CD4-positive, alpha-beta T cell treated with Interleukin-21 for 1 hour (primary cell): ENCODE data around the gene RNF43.
A peak's percentile ranks its signal among the peaks of the same experiment; 100 is the strongest.

ENCODE experiments used
- DNase-seq: peaks from one replicate; pipeline ENCODE4 v3.0.0-alpha.2; 2020

Gene RNF43

GRCh38 chr17:58417300-58418092 lies at the start of gene RNF43:
Gene RNF43 (minus strand): TSS chr17:58417534. CDS start chr17:58415577, 1,957 bp downstream.
- DNase-seq = peak; percentile 92

GRCh38 chr17:58455491-58455890 lies 38.2 kb upstream of the RNF43 start:
- no peak for DNase-seq

GRCh38 chr17:58452738-58453137 lies 35.4 kb upstream of the RNF43 start:
- no peak for DNase-seq

GRCh38 chr17:58447039-58447975 lies 30.0 kb upstream of the RNF43 start:
- peak; percentile 70 for DNase-seq

- DNase-seq = no peak
These were observed 28.8 kb upstream of the RNF43 start for GRCh38 chr17:58446086-58446485.

- no peak for DNase-seq
These were observed 19.5 kb upstream of the RNF43 start for GRCh38 chr17:58436805-58437239.

GRCh38 chr17:58436245-58436644 lies 18.9 kb upstream of the RNF43 start:
- no peak for DNase-seq

- DNase-seq = no peak
These were observed 15.7 kb upstream of the RNF43 start for GRCh38 chr17:58432806-58433573.

GRCh38 chr17:58427807-58428206 lies 10.5 kb upstream of the RNF43 start:
- DNase-seq = no peak

GRCh38 chr17:58421711-58422110 lies 4.4 kb upstream of the RNF43 start:
- DNase-seq = no peak

- DNase-seq = no peak
These were observed 3.5 kb upstream of the RNF43 start for GRCh38 chr17:58420827-58421226.

GRCh38 chr17:58416937-58417299 lies 416 bp downstream of the RNF43 start:
- no peak for DNase-seq

GRCh38 chr17:58416396-58416795 lies 938 bp downstream of the RNF43 start:
- no peak for DNase-seq

GRCh38 chr17:58415371-58416055 lies 1.8 kb downstream of the RNF43 start:
- DNase-seq = no peak

- DNase-seq = no peak
These were observed 2.7 kb downstream of the RNF43 start for GRCh38 chr17:58414596-58414997.

- DNase-seq = no peak
These were observed 3.6 kb downstream of the RNF43 start for GRCh38 chr17:58413684-58414083.

- no peak for DNase-seq
These were observed 4.3 kb downstream of the RNF43 start for GRCh38 chr17:58412961-58413586.

- no peak for DNase-seq
These were observed 5.2 kb downstream of the RNF43 start for GRCh38 chr17:58412064-58412703.

GRCh38 chr17:58411408-58411894 lies 5.9 kb downstream of the RNF43 start:
- DNase-seq = no peak

- DNase-seq = no peak
These were observed 6.5 kb downstream of the RNF43 start for GRCh38 chr17:58410714-58411407.

- no peak for DNase-seq
These were observed 7.9 kb downstream of the RNF43 start for GRCh38 chr17:58409432-58409831.
